Activated CD4-positive, alpha-beta T cell treated with anti-CD3 and anti-CD28 coated beads, Interleukin-2, Interleukin-4, amounts not matched to agents 100 ng/mL and 50 ng/mL, durations not matched to agents 16 hours and 8 hours (primary cell): Measurements from ENCODE around the gene EDDM3A.

Experiments
- DNase-seq: peaks from one replicate; pipeline ENCODE4 v3.0.0-alpha.2; 2020; ENCODE audit warnings: low spot score

The EDDM3A gene

DNA sequence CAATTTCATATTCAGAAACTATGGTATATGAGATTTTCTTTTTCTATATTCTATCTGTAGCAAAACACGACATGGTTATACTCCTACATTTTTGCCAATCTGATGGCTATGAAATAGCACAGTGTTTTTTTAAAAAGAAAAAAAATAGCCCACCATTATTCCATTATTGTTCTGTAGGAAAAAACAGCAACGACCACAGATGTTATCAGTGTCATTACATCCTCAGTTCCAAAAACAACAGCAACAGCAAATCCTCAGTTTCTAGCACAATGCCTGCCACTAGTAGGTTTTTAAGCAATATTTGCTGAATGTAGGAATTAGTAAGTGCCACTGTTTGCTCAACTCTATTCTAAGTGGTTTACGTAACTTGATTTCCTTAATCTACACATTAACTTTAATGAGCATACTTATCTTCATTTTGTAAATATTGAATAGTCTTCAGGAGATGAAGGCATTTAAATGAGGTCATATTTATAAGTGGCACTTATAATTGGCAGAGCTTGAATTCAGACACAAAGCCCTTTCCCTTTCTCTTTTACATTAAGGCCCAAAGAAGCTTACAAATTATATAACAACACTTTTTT, 43.6 kb downstream of the EDDM3A start:
- DNase-seq, result no peak

DNA sequence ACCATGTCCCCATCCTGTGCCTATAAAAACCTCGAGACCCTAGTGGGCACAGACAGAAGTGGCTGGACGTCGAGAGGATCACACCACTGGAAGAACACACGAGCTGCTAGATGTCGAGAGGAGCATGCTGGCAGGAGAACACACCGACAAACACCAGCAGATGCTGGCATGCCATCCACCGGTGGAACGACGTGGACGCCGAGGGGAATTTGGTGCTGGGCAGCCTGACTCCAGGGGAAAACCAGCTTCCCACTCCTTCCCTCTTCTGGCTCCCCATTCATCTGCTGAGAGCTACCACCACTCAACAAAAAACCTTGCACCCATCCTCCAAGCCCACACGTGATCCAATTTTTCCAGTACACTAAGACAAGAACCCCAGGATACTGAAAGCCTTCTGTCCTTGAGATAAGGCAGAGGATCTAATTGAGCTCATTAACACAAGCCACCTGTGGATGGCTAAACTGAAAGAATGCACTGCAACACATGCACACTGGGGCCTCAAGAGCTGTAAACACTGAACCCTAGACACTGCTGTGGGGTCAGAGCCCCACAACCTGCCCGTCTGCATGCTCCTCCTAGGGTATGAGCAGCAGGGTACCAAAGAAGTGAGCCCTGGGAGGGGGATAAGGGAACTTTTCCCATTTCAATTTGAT, 44.9 kb downstream of the EDDM3A start:
- DNase-seq, result no peak

DNA sequence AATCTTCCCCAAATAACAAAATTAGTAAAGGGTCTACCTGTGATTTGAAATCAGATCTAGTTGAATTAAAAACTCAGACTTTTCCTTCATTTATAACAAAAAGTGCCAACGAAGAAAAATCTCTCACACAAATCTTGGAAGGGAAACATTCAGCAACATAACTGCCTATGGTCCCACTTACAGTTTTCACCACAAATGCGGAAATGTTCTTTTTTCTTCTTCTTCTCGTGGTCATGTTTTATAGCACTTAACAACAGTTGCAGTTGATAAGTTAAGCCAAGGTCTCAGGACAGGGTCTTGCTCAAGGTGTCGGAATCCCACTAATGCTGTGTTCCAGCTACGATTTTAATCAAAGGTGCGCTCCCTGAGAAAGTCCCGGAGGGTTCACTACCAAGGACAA, 45.5 kb downstream of the EDDM3A start:
- no peak for DNase-seq

DNA sequence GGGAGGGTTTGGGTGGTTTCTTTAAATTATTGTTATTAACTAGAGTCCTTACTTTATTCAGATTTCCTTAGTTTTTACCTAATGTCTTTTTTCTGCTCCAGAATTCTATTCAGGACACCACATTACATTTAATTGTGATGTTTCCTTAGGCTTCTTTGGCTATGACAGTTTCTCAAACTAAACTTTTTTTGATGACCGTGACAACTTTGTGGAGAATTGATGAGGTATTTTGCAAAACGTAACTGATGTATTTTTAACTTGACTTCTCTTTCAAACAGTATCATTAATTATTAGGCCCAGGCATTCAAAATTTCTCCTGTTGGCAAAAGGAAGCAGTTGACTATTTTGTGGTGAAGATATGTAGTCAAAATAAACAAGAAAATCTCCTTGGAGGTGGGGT, 45.9 kb downstream of the EDDM3A start:
- DNase-seq, result no peak

DNA sequence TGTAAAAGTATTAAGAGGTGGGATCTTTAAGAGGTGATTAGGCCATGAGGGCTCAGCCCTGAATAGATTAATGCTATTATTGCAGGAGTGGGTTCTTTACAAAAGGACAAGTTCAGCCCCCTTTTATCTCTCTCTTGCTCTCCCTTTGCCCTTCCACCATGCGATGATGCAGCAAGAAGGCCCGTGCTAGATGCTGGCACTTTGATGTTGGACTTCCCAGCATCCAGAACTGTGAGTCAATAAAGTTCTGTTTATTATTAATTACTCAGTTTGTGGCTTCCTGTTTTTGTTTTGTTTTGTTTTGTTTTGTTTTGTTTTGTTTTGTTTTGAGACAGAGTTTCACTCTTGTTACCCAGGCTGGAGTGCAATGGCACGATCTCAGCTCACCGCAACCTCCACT, 46.9 kb downstream of the EDDM3A start:
- DNase-seq, result no peak

DNA sequence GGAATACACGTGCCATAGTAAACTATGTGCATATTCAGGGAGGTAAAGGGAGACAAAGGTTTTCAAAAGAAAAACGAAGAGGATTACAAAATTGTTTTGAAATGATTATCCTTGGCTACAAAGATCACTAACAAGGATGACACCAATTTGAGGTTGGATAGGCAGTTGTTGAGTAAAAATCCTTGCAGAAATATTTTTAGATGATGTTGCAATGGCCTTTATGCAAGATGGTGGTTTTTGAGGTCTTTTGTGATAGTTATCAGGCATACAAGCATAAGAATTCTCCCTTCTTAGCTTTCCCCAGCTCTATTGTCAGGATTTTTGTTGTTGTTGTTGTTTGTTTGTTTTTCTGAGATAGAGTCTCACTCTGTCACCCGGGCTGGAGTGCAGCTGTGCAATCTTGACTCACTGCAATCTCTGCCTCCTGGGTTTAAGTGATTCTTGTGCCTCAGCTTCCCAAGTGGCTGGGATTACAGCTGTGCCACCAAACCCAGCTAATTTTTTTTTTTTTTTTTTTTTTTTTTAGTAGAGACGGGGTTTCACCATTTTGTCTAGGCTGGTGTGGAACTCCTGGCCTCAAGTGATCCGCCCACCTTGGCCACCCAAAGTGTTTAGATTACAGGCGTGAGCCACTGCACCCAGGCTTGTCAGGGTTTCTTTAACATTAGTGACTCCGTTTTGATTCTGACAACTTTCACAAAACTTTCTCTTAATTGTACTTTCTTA, 49.1 kb downstream of the EDDM3A start:
- DNase-seq, result no peak

DNA sequence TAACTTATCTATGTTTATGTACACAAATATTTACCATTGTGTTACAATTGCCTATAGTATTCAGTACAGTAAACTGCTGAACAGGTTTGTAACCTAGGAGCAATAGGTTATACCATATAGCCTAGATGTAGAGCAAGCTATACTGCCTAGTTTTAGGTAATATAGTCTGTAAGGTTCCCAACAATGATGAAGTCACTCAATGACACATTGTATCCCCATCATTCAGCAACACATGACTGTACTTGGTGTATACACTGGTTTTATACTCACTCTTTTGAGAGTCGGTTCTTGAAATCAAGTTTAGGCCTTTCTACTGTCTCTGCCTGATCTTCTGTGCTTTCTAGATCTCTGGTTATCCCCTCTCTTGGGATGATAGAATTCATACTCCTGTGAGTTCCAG, 51.5 kb downstream of the EDDM3A start:
- DNase-seq, result no peak
